GM04504 (cell line): ENCODE results near the gene RASA1.
"Not testable (repeated sequence)": the region's sequence is repeated elsewhere in the genome, so short reads cannot be mapped to it uniquely, and the experiment has no call there.

Experiments used
- DNase-seq: peaks from one replicate; pipeline ENCODE4 v3.0.0-alpha.2; 2012; ENCODE audit warnings: low read depth

The RASA1 gene

GRCh38 chr5:87282269-87282668, 14.6 kb downstream of the RASA1 start:
- no peak for DNase-seq

DNA sequence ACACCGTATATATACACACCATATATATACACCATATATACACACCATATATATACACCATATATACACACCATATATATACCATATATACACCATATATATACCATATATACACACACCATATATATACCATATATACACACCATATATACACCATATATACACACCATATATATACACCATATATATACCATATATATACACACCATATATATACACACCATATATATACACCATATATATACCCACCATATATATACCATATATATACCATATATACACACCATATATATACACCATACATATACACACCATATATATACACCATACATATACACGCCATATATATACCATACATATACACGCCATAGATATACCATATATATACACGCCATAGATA, 19.6 kb downstream of the RASA1 start:
- DNase-seq: not testable (repeated sequence)

- no peak for DNase-seq
These were observed 31.1 kb downstream of the RASA1 start for GRCh38 chr5:87298692-87299362.

GRCh38 chr5:87300176-87300575, 32.5 kb downstream of the RASA1 start:
- DNase-seq: no peak

- peak; percentile 79 for DNase-seq
These were observed 33.1 kb downstream of the RASA1 start for GRCh38 chr5:87300744-87301143.

DNA sequence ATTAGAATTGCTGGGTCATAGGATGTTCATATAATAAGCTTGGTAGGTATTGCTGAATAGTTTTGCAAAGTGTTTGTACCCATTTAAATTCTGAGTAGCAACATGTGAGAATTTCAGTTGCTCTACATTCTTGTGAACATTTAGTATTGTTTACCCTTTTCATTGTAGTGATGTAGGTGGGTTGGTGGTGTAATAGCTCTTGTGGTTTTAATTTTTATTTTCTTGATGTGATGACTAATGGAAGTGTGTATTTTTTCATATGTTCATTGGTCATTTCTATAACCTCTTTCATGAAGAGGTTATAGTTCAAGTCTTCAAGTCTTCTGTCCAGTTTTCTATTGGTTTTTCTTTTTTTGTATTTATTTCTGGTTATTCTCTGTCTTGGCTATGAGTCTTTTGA, 34.4 kb downstream of the RASA1 start:
- DNase-seq: no peak

- no peak for DNase-seq
These were observed 35.6 kb downstream of the RASA1 start for GRCh38 chr5:87303324-87303723.

GRCh38 chr5:87306090-87306489, 38.4 kb downstream of the RASA1 start:
- DNase-seq: not testable (repeated sequence)

DNA sequence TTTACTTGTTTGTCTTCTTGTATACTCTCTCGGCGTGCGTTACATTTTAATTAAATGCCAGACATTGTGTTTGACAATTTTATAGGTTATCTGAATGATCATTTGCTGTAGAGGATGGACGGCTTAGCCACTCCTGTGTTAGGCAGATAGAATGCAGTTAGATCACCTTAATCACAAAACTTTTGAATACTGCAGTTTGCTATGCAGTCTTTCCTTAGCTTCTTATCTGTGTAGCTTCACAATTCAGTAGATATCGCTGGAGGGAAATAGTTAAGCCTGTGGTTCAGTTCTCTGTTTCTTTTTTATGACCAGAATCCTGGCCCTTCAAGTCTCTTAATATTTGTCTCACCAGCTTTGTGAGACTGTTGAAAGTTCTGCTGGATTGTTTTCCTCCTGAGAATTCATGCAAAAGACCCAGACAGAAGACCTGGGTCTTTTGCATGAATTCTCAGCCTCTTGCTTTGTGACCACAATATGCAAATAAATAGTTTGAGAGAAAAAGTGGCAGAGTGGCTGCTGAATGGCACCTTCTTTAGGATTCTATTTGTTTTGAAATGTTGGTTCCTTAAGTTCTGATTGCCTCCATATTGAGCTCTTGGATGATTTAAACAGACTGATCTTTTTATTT, 40.2 kb downstream of the RASA1 start:
- DNase-seq: no peak

GRCh38 chr5:87311405-87312279, 44.0 kb downstream of the RASA1 start:
- no peak for DNase-seq

- no peak for DNase-seq
These were observed 45.5 kb downstream of the RASA1 start for GRCh38 chr5:87313216-87313615.

- DNase-seq: no peak
These were observed 51.8 kb downstream of the RASA1 start for GRCh38 chr5:87319469-87319868.

- DNase-seq: no peak
These were observed 53.9 kb downstream of the RASA1 start for GRCh38 chr5:87321605-87322004.

DNA sequence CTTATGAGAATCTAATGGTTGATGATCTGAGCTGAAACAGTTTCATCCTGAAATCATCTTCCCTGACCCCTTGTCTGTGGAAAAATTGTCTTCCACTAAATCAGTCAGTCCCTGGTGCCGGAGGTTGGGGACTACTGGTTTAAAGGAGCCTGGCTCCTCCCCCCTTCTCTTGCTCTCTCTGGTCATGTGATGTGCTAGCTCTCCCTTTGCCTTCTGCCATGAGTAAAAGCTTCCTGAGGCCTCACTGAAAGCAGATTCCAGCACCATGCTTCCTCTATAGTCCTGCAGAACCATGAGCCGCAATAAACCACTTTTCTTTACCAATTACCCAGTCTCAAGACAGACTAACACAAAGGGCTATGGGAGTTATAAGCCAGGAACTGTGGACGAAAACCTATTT, 54.7 kb downstream of the RASA1 start:
- DNase-seq: no peak

DNA sequence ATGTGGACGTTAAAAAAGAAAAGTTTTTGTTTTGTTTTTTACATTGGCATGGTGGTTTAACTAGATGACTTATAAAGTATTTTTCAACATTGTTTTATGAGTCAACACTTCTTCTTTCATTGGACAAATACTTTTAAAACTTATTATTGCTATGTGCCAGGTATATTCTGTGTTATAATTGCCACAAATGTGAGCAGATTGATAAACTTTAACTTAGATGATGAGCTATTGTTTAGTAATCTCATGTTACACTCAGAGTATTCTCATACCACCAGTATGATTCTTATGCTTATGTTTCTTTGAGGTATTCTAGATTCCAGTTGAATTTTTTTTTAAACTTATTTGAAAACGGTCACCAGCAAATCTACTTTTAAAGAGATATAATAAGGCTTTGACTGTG, 60.3 kb downstream of the RASA1 start:
- DNase-seq: no peak

DNA sequence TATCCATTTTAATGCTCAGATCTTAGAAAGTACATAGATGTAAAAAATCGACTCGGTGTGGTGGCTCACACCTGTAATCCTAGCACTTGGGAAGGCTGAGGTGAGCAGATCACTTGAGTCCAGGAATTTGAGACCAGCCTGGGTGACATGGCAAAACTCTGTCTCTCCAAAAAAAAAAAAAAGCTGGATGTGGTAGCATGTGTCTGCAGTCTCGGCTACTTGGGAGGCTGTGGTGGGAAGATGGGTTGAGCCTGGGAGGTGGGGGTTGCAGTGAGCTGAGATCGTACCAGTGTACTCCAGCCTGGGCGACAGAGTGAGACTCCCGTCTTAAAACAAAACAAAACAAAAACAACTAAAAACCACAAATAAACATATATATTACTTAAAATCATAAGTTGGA, 61.4 kb downstream of the RASA1 start:
- DNase-seq: no peak

DNA sequence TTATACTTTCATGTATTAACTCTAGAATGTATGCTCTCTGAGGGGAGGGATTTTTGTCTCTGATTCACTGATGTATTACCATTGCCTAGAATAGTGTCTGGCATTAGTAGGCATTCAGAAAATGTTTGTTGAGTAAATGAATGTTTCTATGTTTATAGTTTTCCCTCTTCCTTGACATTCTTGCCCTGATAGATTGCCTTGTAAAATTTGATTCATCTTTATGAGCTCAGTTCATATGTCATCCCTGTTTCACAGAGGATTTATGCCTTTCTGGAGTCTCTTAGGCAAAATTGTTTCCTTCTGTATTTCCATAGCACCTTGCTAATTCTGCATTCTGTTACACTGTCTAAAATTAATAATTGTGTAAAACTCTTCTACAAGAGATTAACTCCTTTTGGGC, 72.3 kb downstream of the RASA1 start:
- peak; percentile 60 for DNase-seq

DNA sequence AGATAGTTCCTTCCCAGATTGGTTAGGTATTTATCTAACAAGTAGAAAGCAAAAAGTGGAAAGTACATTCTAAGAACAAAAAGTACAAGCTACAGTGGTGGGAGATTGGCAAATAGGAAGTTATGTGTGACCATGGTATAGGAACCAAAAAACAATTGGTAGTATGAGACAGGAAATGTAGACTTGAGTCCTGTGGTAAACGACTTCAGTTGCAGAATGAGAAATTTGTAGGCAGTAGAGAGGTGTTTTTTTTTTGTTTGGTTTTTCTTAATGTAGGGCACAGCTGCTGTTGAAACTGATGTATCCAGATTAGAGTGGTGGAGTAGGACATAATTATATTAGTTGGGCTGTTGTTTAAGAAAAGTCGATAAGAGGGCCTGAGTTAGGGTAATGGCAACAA, 73.0 kb downstream of the RASA1 start:
- no peak for DNase-seq

GRCh38 chr5:87347272-87347671, 79.6 kb downstream of the RASA1 start:
- no peak for DNase-seq

DNA sequence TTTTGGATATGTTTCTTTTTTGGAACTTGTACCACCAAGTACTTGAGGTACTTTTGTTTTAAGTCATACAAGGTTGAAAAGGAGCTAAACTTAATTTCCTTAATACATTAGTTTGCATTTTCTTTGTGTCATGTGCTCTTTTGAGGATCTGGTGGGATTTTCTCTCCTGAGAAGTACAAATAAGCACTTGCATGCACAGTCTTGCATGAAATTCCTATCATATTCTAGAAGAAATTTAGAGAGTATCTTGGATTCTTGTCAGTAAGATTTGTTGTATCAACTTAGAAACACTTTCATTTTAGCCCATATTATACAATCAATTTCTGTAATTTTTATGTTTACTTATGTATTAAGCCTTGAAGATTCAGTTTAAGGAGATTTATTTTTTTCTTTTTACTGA, 80.2 kb downstream of the RASA1 start:
- DNase-seq: no peak

DNA sequence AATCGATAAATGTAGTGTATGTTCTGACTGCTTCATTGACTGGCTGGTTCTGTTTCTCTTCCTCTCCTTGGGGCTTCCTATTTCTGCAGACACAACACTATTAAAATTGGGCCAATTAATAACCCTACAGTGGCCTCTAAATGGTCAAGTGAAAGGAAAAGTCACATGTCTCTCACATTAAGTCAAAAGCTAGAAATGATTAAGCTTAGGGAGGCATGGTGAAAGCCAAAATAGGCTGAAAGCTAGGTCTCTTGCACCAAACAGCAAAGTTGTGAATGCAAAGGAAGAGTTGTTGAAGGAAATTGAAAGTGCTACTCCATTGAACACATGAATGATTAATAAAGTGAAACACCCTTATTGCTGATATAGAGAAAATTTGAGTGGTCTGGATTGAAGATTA, 86.8 kb downstream of the RASA1 start:
- DNase-seq: no peak

- DNase-seq: no peak
These were observed 91.4 kb downstream of the RASA1 start for GRCh38 chr5:87359106-87359505.

- DNase-seq: no peak
These were observed 92.4 kb downstream of the RASA1 start for GRCh38 chr5:87360132-87360531.
